NOMO-1 (cell line): Measurements from ENCODE around the gene SRSF1.

Experiments
- DNase-seq, 2 experiments: peaks; one replicate each; lab custom pipeline; 2025; ENCODE audit not compliant: unreplicated experiment in 2 of 2; lab: John Stamatoyannopoulos, UW

SRSF1 gene

DNA sequence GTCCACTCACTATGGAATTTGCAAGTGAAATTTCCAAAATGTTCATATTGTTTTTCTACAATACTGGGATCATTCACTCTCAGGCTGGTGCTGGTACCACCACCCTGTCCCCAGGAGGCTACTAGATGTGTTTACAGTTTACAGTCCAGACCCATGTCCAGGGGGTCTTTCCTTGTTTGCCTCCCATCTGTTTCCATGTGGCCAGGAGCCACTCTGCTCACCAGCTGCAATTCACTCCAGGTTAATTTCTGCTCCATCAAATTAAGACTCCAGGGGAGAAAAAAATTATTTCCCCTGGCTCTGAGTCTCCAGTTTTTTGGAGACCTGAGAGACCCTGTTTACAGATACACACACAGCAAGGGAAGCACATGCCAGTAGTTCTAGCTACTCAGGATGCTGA lies 12.5 kb upstream of the SRSF1 start:
- no peak for DNase-seq

- no peak for DNase-seq
Measured at GRCh38 chr17:58019039-58019438, 12.0 kb upstream of the SRSF1 start.

- no peak for DNase-seq
Measured at GRCh38 chr17:58010067-58010799, 3.2 kb upstream of the SRSF1 start.

DNA sequence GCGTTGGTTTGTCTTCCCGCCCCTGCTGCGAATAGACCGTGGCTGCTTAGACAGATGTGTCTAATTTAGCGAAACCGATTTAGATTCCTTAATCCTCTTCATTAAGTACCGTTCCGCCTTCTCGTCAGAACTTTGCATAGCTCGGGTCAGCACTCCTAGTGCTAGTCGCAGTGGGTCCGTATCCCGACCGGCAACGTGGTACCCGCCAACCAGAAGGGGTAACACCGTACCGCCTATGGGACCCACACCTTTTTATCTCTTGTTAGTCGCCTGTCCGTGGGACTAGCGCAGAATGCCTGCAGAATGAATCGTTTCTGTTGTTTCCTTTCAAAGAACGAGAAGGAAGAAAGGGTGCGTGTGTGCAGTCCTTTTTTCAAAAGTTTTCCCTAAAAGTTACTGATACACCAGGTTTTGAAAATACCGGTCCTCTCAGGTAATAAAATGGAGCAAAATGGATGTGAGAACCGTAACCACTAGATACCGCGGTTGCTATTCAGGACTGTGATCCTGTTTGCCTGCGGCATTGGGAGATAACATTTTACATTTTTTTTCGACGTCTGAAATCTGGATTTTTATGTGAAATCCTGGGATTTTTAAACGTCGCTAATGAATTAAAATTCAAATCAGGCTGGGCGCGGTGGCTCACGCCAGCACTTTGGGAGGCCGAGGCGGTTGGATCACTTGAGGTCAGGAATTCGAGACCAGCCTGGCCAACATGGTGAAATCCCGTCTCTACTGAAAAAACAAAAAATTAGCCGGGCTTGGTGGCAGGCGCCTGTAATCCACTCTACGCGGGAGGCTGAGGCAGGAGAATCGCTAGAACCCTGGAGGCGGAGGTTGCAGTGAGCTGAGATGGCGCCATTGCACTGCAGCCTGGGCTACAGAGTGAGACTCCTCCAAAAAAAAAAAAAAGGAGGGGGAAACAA lies 998 bp upstream of the SRSF1 start:
- DNase-seq: peak in 1 of 2 experiments; percentile 65

- DNase-seq: peak; percentile 43 to 57
Measured at GRCh38 chr17:58006560-58006923, 504 bp downstream of the SRSF1 start.

- no peak for DNase-seq
Measured at GRCh38 chr17:58005728-58006559, 1.1 kb downstream of the SRSF1 start.

- peak in 1 of 2 experiments; percentile 37 for DNase-seq
Measured at GRCh38 chr17:58005031-58005727, 1.9 kb downstream of the SRSF1 start.

GRCh38 chr17:58004060-58004459 lies 3.0 kb downstream of the SRSF1 start:
- peak; percentile 21 to 27 for DNase-seq

DNA sequence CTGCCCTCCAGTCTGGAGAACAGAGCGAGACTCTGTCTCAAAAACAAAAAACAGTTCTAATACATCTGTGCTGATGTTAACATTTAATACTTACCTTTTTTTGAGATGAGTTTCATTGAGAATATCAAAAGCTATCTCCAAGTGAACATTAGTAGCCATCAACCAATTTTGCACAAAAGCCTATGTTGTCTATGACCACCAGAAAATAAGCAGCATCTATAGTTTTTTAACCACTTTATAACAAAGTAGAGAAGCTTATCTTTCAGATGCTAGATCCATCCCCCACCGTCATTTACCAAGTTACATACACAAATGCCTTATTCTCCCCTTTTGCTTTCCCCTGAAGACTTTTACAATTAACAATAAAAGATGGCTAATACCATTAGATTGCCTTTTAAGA lies 4.1 kb downstream of the SRSF1 start:
- no peak for DNase-seq

- no peak for DNase-seq
Measured at GRCh38 chr17:58002154-58002948, 4.7 kb downstream of the SRSF1 start.

DNA sequence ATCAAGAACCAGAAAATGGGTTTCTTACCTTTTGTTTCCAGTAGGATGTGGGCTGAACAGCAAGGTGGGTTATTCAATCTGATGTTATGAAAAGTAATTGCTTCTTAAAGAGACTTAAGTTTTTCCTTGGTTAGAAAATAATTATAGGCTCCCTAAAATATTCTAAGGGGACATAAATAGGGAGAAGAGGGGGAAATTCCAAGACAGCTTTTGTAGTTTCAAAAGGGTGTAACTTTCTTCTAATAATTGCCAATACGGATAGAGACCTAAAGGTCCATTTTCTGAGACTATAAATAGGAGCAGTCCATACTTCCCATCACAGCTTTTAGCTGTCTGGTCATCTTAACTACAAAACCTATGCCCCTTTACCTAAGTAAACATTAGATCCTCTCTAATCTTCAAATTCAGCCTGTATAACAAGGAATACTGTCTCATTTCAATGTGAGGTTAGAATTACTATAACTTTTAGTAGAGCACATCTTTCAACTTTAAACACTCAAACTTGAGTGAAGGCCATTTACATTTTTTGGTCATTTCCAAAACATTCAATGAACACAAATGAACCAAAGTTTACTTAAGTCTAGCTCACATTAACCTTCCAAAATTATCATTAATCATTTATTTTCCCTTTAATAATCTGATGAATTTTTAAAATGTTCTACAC lies 5.5 kb downstream of the SRSF1 start:
- no peak for DNase-seq

DNA sequence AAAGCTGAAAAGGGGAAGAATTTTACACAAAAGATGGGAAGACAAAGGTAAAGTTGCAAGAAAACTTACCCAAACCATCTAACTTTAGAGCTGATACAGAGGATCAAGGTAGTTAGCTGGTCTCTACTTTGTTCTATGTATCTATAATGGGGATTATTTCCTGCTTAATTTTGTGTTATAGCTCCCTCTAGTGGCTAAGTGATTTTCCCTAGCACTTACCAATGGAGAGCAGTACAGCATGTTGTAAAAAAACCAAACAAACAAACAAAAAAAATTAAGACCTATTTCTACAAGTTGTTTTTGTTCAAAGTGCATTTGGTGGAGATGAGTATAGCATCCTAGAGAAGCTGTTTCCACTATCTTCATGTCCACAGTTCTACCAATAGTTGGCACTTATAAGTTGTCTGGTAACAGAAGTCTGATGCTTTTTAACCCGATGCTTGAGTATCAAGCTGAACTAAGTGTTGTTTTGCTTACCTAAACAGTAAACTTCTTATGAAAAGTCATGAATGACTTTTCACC lies 7.5 kb downstream of the SRSF1 start:
- DNase-seq: peak in 1 of 2 experiments; percentile 71

DNA sequence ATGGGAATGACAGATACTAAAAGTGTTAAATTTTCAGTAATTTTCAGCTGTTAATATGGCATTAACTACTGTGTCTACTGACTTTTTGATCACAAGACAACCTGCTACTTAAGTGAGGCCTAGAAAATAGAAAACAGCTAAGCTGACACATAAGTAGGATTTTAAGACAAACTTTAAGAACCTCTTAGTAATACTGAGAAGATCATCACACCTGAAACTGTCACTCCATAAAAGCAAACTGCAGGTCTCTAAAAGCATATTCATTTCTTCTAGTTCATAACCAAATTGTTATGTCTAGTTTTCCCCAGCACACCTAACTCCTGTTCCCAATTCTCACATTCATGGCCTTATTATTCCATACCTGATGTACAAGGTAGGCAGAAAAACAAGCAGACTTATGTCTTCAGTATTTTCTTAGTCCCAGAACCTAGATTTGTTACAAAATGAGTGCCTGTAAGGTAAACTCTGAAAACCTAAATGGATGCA lies 8.0 kb downstream of the SRSF1 start:
- DNase-seq: no peak

GRCh38 chr17:57997085-57997809 lies 9.8 kb downstream of the SRSF1 start:
- DNase-seq: no peak

DNA sequence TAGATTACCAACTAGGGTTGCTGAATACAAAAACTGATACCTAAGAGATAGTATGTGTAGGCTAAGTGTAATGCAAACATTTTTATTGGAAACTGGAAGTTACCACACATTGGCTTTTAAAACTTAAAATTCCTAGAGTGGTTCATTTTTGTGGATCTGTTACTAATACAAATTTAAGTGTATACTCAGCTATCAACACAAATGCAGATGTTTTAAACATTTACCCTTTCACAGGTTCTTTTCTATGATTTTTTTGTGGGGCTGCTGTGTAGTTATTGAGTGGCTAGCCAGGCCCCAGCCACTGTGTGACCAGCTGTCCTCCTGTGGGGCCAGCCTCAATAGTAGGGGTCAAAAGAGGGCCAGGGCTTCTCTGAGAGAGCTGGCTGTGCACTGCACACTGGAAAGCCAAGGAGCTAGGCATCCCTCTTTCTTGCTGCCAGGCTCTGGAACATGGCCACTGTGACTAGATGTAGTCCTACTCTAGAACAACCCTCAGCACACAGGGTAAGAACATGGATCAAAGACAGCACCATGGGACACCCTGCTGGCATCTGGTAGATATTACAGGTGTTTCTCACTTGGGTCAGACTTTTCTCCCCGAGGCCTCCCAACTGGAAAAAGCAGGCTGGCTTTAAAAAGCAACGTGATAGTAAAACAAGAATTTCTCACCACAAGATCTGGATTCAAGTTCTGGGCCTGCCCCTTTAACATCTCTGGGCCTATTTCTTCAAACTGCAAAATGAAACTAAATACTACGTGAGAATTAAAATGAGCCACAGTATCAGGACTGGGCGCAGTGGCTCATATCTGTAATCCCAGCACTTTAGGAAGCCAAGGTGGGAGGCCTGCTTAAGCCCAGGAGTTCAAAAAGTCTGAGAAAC lies 11.7 kb downstream of the SRSF1 start:
- DNase-seq: peak; percentile 22 to 69

DNA sequence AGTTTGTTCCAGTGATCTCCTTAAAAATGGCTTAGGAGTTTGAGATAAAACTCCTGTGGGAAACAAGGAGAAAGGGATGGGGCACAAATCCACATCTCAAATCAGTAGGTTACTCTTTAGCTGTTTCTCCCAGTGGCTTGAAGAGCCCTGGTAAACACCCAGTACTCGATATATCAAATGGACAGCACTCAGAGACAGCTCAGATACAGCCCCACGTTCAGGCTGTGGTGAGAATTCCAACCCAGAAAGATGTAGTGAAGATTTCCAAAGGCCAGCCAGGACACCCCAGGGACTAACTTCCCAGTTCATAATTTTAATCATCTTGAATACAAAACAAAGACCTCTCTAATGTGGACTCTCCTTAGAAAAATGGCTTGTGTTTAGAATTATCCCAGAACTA lies 12.6 kb downstream of the SRSF1 start:
- no peak for DNase-seq
